Measurements from ENCODE around the gene YIPF6.

GRCh38 chrX:68487924-68488323, 10.9 kb upstream of the YIPF6 start:
- TF ChIP-seq CTCF (conservative IDR thresholded peaks at IDR 0.05 in 1 of 2, IDR thresholded peaks at IDR 0.05 in 1 of 2; ENCODE audit: extremely low read depth in 1 of 2, insufficient read depth in 1 of 2, low read depth in 1 of 2, low read length in 2 of 2) = no peak
- TF ChIP-seq EZH2 (IDR thresholded peaks at IDR 0.05; ENCODE audit: borderline replicate concordance, low read length) = no peak

Data from mammary epithelial cell (primary cell).